ENCODE results near the gene TMF1.

TMF1 gene

DNA sequence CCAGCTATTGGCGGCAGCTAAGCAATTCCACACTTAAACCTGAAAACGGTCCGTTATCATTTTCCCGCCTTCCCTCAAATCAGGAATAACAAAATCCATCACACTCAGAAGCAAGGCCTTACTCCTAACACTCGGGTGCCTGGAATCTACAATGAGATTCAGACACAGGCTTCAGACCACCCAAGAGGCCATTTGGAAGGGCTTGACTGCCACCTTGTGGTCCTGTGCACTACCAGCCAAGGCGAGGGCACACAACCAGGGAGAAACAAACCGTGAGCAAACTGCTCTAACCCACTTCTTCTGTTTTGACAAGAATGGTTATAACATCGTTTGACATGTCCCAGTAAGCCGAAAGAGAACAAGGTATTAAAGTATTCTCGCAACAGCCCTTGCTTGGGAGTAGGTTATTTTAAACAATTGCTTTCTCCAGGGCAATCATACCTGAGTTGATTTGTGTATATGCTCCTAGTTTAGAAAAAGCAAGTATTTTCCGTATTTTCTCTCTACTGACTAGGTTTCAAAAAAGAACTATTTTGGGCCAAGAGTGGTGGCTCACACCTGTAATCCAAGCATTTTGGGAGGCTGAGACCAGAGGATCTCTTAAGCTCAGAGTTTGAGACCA is 79.7 kb downstream of the TMF1 start:
- DNase-seq, result peak; percentile 4
